BLaER1 (cell line): ENCODE measurements around the gene GZMM.

ENCODE experiments used
- H3K27ac ChIP-seq: shearing (Covaris generic); formaldehyde crosslinking; 2 replicates; pipeline ENCODE4 v1.8.1; 2022
- H3K27me3 ChIP-seq: shearing (Covaris generic); formaldehyde crosslinking; 2 replicates; pipeline ENCODE4 v1.8.1; 2022
- H3K36me3 ChIP-seq: shearing (Covaris generic); formaldehyde crosslinking; 2 replicates; pipeline ENCODE4 v1.8.1; 2022
- H3K4me1 ChIP-seq: shearing (Covaris generic); formaldehyde crosslinking; 2 replicates; pipeline ENCODE4 v1.8.1; 2022
- H3K4me2 ChIP-seq: shearing (Covaris generic); formaldehyde crosslinking; 2 replicates; pipeline ENCODE4 v1.8.1; 2022
- H3K4me3 ChIP-seq: shearing (Covaris generic); formaldehyde crosslinking; 2 replicates; pipeline ENCODE4 v1.8.1; 2022
- H3K9ac ChIP-seq: shearing (Covaris generic); formaldehyde crosslinking; 2 replicates; pipeline ENCODE4 v1.8.1; 2022
- H3K9me3 ChIP-seq: shearing (Covaris generic); formaldehyde crosslinking; 2 replicates; pipeline ENCODE4 v1.8.1; 2022
- H4K20me1 ChIP-seq: shearing (Covaris generic); formaldehyde crosslinking; 2 replicates; pipeline ENCODE4 v1.8.1; 2022
- Cebpa-rat ChIP-seq: shearing (Covaris generic); IDR thresholded peaks from 2 replicates; pipeline ENCODE4 v1.8.1; 2022

The GZMM gene

GRCh38 chr19:543910-544608 is at the start of gene GZMM:
TSS of gene GZMM (plus strand) at chr19:544053. CDS start at chr19:544072, 19 bp downstream.
- H3K4me1 ChIP-seq: peaks cover 28% of the 10 kb centered on the region
- H3K4me2 ChIP-seq: peak within 1 kb of the TSS; percentile 9; the same call in 1 of the 2 replicates
- H3K27ac ChIP-seq: no peak within 1 kb of the TSS
- no peaks in the 10 kb centered on the region for H3K9me3 ChIP-seq
- no peak within 1 kb of the TSS for H3K9ac ChIP-seq
- no peak for TF ChIP-seq Cebpa-rat
- H3K27me3 ChIP-seq: no peaks in the 10 kb centered on the region
- H4K20me1 ChIP-seq: peaks cover 33% of the 10 kb centered on the region
- H3K4me3 ChIP-seq: no peak within 1 kb of the TSS
- H3K36me3 ChIP-seq: peaks cover 40% of the 10 kb centered on the region

- Histone ChIP-seq H3K9me3 (peaks cover 8% of the 10 kb centered on the region; the same call in 1 of the 2 replicates), H3K4me3 (no peak overlapping the region), H3K4me2 (no peak overlapping the region; the same call in 1 of the 2 replicates), H3K36me3 (no peaks in the 10 kb centered on the region), H3K27me3 (peaks cover 37% of the 10 kb centered on the region), H3K4me1 (peaks cover 28% of the 10 kb centered on the region), H3K27ac (no peak overlapping the region), H4K20me1 (no peaks in the 10 kb centered on the region), H3K9ac (no peak overlapping the region)
- no peak for TF ChIP-seq Cebpa-rat
These were observed 49.4 kb upstream of the GZMM start for GRCh38 chr19:494171-495080.

- Histone ChIP-seq H3K4me1 (peaks cover 24% of the 10 kb centered on the region), H3K27me3 (peaks cover 40% of the 10 kb centered on the region), H3K27ac (no peak overlapping the region)
These were observed 48.8 kb upstream of the GZMM start for GRCh38 chr19:495081-495401.

GRCh38 chr19:495402-496111 is 48.3 kb upstream of the GZMM start:
- Histone ChIP-seq H3K9ac (no peak overlapping the region), H3K4me1 (peaks cover 19% of the 10 kb centered on the region), H3K27me3 (peaks cover 40% of the 10 kb centered on the region), H4K20me1 (no peaks in the 10 kb centered on the region), H3K9me3 (peaks cover 8% of the 10 kb centered on the region; the same call in 1 of the 2 replicates), H3K4me2 (no peak overlapping the region), H3K36me3 (no peaks in the 10 kb centered on the region), H3K27ac (no peak overlapping the region), H3K4me3 (no peak overlapping the region)
- no peak for TF ChIP-seq Cebpa-rat

More at GRCh38 chr19:495081-495401, 48.8 kb upstream of the GZMM start:
- no peak for TF ChIP-seq Cebpa-rat
- Histone ChIP-seq H3K4me2 (no peak overlapping the region), H3K4me3 (no peak overlapping the region), H3K9me3 (peaks cover 8% of the 10 kb centered on the region; the same call in 1 of the 2 replicates), H3K36me3 (no peaks in the 10 kb centered on the region), H3K9ac (no peak overlapping the region), H4K20me1 (no peaks in the 10 kb centered on the region)

- Histone ChIP-seq H3K9me3 (peaks cover 8% of the 10 kb centered on the region; the same call in 1 of the 2 replicates), H3K9ac (no peak within 1 kb of the TSS), H3K36me3 (no peaks in the 10 kb centered on the region), H4K20me1 (no peaks in the 10 kb centered on the region), H3K4me3 (no peak within 1 kb of the TSS; the same call in 1 of the 2 replicates), H3K4me2 (peak within 1 kb of the TSS; percentile 84; the same call in 1 of the 2 replicates), H3K27me3 (peaks cover 40% of the 10 kb centered on the region), H3K27ac (no peak within 1 kb of the TSS), H3K4me1 (peaks cover 18% of the 10 kb centered on the region)
- no peak for TF ChIP-seq Cebpa-rat
These were observed 47.7 kb upstream of the GZMM start, which contains the start of gene MADCAM1 for GRCh38 chr19:496112-496665. TSS of gene MADCAM1 (plus strand) at chr19:496486. CDS start at chr19:496500, 14 bp downstream.

GRCh38 chr19:496986-497385 is 46.9 kb upstream of the GZMM start:
- TF ChIP-seq Cebpa-rat: no peak
- Histone ChIP-seq H3K9ac (no peak overlapping the region), H3K27me3 (peaks cover 40% of the 10 kb centered on the region), H3K36me3 (no peaks in the 10 kb centered on the region), H3K4me1 (peaks cover 18% of the 10 kb centered on the region), H3K27ac (no peak overlapping the region), H3K9me3 (peaks cover 8% of the 10 kb centered on the region; the same call in 1 of the 2 replicates), H3K4me3 (no peak overlapping the region), H4K20me1 (no peaks in the 10 kb centered on the region), H3K4me2 (no peak overlapping the region)

GRCh38 chr19:497491-497868 is 46.4 kb upstream of the GZMM start:
- Histone ChIP-seq H3K36me3 (no peaks in the 10 kb centered on the region), H3K27me3 (peaks cover 40% of the 10 kb centered on the region), H3K4me3 (peak overlapping the region; percentile 57; the same call in 1 of the 2 replicates), H3K9me3 (0 out of 2 replicates have a peak, but pooled peaks cover 5% of the 10 kb centered on the region), H4K20me1 (no peaks in the 10 kb centered on the region), H3K9ac (no peak overlapping the region), H3K27ac (no peak overlapping the region), H3K4me2 (peak overlapping the region; percentile 84; the same call in 1 of the 2 replicates), H3K4me1 (peaks cover 19% of the 10 kb centered on the region)
- no peak for TF ChIP-seq Cebpa-rat

- H3K4me2 ChIP-seq: peak overlapping the region; percentile 84
- H3K27me3 ChIP-seq: peaks cover 40% of the 10 kb centered on the region
- TF ChIP-seq Cebpa-rat: no peak
- H3K9ac ChIP-seq: 0 out of 2 replicates have a peak overlapping the region, but pooled peaks have one; percentile 4
- H3K27ac ChIP-seq: no peak overlapping the region
- no peaks in the 10 kb centered on the region for H3K36me3 ChIP-seq
- peak overlapping the region; percentile 57 for H3K4me3 ChIP-seq
- peaks cover 24% of the 10 kb centered on the region for H3K4me1 ChIP-seq
- 0 out of 2 replicates have a peak, but pooled peaks cover 3% of the 10 kb centered on the region for H3K9me3 ChIP-seq
- no peaks in the 10 kb centered on the region for H4K20me1 ChIP-seq
These were observed 45.9 kb upstream of the GZMM start for GRCh38 chr19:497869-498510.
